ENCODE measurements around the gene DCUN1D2.

DNA sequence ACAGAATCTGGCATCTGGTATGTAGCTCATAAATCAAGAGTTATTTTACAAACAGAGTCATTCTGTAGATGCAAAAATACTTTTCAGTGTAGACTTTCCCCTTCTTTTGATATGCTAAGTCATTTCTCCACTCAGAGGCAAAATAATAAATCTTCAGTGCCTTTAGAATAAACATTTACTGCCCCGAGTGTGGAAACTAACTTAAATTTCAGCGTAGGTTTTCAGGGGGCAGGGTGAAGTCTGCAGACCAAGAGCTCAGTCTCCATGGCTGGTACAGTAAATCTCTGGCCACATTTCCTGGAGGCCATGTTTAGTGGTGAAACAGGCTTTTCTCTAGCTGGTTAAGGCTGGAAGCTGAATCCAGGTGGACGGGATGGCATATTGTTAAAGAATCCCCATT lies 24.1 kb downstream of the DCUN1D2 start:
- TF ChIP-seq, protein P1, sequence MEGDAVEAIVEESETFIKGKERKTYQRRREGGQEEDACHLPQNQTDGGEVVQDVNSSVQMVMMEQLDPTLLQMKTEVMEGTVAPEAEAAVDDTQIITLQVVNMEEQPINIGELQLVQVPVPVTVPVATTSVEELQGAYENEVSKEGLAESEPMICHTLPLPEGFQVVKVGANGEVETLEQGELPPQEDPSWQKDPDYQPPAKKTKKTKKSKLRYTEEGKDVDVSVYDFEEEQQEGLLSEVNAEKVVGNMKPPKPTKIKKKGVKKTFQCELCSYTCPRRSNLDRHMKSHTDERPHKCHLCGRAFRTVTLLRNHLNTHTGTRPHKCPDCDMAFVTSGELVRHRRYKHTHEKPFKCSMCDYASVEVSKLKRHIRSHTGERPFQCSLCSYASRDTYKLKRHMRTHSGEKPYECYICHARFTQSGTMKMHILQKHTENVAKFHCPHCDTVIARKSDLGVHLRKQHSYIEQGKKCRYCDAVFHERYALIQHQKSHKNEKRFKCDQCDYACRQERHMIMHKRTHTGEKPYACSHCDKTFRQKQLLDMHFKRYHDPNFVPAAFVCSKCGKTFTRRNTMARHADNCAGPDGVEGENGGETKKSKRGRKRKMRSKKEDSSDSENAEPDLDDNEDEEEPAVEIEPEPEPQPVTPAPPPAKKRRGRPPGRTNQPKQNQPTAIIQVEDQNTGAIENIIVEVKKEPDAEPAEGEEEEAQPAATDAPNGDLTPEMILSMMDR (IDR thresholded peaks at IDR 0.05): no peak
- no peak for TF ChIP-seq POLR2A (IDR thresholded peaks at IDR 0.05)
- no peak for TF ChIP-seq POLR2AphosphoS5 (IDR thresholded peaks at IDR 0.05)
